WTC11 (cell line): ENCODE results near the gene ZNF382. TPM values are rescaled to one million over a fixed set of nuclear protein-coding genes. Genes with fewer than 3 reads are reported as not detected.

Source experiments
- ATAC-seq: fragments of 200-7000 bp; cut with Tn5 transposase; 2 replicates; pipeline ENCODE4 v1.10.0; 2021; ENCODE audit warnings: mild to moderate bottlenecking, moderate library complexity
- CTCF ChIA-PET: fragments of 300-600 bp; sonication (Branson Sonifier 250); formaldehyde crosslinking; loops from one replicate; lab custom pipeline; 2021; ENCODE audit warnings: antibody characterized with exemption; lab: Charles Lee
- POLR2A ChIA-PET: fragments of 350-600 bp; sonication (Branson Sonifier 250); formaldehyde crosslinking; loops from one replicate; lab custom pipeline; 2021; ENCODE audit warnings: antibody characterized with exemption; lab: Charles Lee
- DNase-seq: peaks from one replicate; pipeline ENCODE4 v3.0.0; 2021; ENCODE audit warnings: low spot score
- H3K27ac Mint-ChIP-seq: 2 replicates; pipeline ENCODE4 v1.8.0; 2021; ENCODE audit warnings: mixed read lengths
- H3K27me3 Mint-ChIP-seq: 2 replicates; pipeline ENCODE4 v1.8.0; 2021; ENCODE audit warnings: low read depth, mild to moderate bottlenecking, moderate library complexity, mixed read lengths
- H3K36me3 Mint-ChIP-seq: 2 replicates; pipeline ENCODE4 v1.8.0; 2021; ENCODE audit warnings: mixed read lengths
- H3K4me1 Mint-ChIP-seq: 2 replicates; pipeline ENCODE4 v1.8.0; 2022; ENCODE audit warnings: mixed read lengths
- H3K4me3 Mint-ChIP-seq: 2 replicates; pipeline ENCODE4 v1.8.0; 2021; ENCODE audit warnings: mild to moderate bottlenecking, moderate library complexity, mixed read lengths
- H3K9me3 Mint-ChIP-seq: 2 replicates; pipeline ENCODE4 v1.8.0; 2021; ENCODE audit warnings: mixed read lengths
- AFF4 ChIP-seq: sonication (generic); formaldehyde crosslinking; IDR thresholded peaks from 2 replicates; pipeline ENCODE4 v1.8.1; 2023; ENCODE audit warnings: mild to moderate bottlenecking, missing genetic modification reagents, borderline replicate concordance
- CTCF ChIP-seq: fragments of 200-600 bp; IDR thresholded peaks from 2 replicates; pipeline ENCODE4 v1.8.0; 2022; ENCODE audit warnings: antibody characterized with exemption
- E2F1 ChIP-seq: sonication (generic); formaldehyde crosslinking; IDR thresholded peaks from 2 replicates; pipeline ENCODE4 v1.8.0; 2022; ENCODE audit warnings: mild to moderate bottlenecking, missing genetic modification reagents
- ESRRA ChIP-seq: sonication (generic); formaldehyde crosslinking; IDR thresholded peaks from 2 replicates; pipeline ENCODE4 v1.8.1; 2022; ENCODE audit warnings: mild to moderate bottlenecking, missing genetic modification reagents, borderline replicate concordance
- ETV6 ChIP-seq: sonication (generic); formaldehyde crosslinking; IDR thresholded peaks from 2 replicates; pipeline ENCODE4 v1.8.1; 2022; ENCODE audit warnings: mild to moderate bottlenecking, missing genetic modification reagents
- FOXK1 ChIP-seq: sonication (generic); formaldehyde crosslinking; IDR thresholded peaks from 2 replicates; pipeline ENCODE4 v1.8.0; 2022; ENCODE audit warnings: mild to moderate bottlenecking, moderate library complexity, missing genetic modification reagents
- FOXP1 ChIP-seq: sonication (generic); formaldehyde crosslinking; IDR thresholded peaks from 2 replicates; pipeline ENCODE4 v1.8.0; 2022; ENCODE audit warnings: missing genetic modification reagents, mild to moderate bottlenecking, moderate library complexity, borderline replicate concordance
- IRF2 ChIP-seq: sonication (generic); formaldehyde crosslinking; IDR thresholded peaks from 2 replicates; pipeline ENCODE4 v1.8.0; 2022; ENCODE audit warnings: low read depth, missing genetic modification reagents, borderline replicate concordance
- JAZF1 ChIP-seq: fragments of 250-450 bp; sonication (Bioruptor Pico); IDR thresholded peaks from 2 replicates; pipeline ENCODE4 v1.9.0; 2021; ENCODE audit warnings: moderate library complexity, mild to moderate bottlenecking, inconsistent platforms
- JUN ChIP-seq: sonication (generic); formaldehyde crosslinking; IDR thresholded peaks from 2 replicates; pipeline ENCODE4 v1.8.0; 2023; ENCODE audit warnings: mild to moderate bottlenecking, missing genetic modification reagents
- NR1H2 ChIP-seq: sonication (generic); formaldehyde crosslinking; IDR thresholded peaks from 2 replicates; pipeline ENCODE4 v1.9.0; 2021; ENCODE audit warnings: mild to moderate bottlenecking, moderate library complexity, missing genetic modification reagents
- SMAD4 ChIP-seq: sonication (generic); formaldehyde crosslinking; IDR thresholded peaks from 2 replicates; pipeline ENCODE4 v1.8.0; 2022; ENCODE audit warnings: mild to moderate bottlenecking, missing genetic modification reagents
- STAT6 ChIP-seq: sonication (generic); formaldehyde crosslinking; conservative IDR thresholded peaks from 2 replicates; pipeline ENCODE4 v1.8.1; 2023; ENCODE audit warnings: mild to moderate bottlenecking, low read depth, missing genetic modification reagents, moderate library complexity
- ZNF423 ChIP-seq: fragments of 250-450 bp; sonication (Bioruptor Pico); IDR thresholded peaks from 2 replicates; pipeline ENCODE4 v2.1.2; 2022; ENCODE audit warnings: mild to moderate bottlenecking, moderate library complexity
- ZNF671 ChIP-seq: fragments of 250-450 bp; sonication (Bioruptor Pico); IDR thresholded peaks from 2 replicates; pipeline ENCODE4 v1.8.0; 2021; ENCODE audit warnings: mild to moderate bottlenecking
- total RNA-seq: library from RNA; stranded (reverse); gene quantifications from 3 replicates; pipeline ENCODE4 v1.2.3, GENCODE V29; 2021
- TF ChIP-seq, protein P1 (sequence below): sonication (generic); formaldehyde crosslinking; IDR thresholded peaks from 2 replicates; pipeline ENCODE4 v1.8.0; 2022; ENCODE audit warnings: mild to moderate bottlenecking, missing genetic modification reagents
- TF ChIP-seq, protein P2 (sequence below): fragments of 250-450 bp; sonication (Bioruptor Pico); IDR thresholded peaks from 2 replicates; pipeline ENCODE4 v1.9.0; 2021; ENCODE audit warnings: moderate library complexity, mild to moderate bottlenecking, inconsistent platforms, borderline replicate concordance
- TF ChIP-seq, protein P3 (sequence below): sonication (generic); formaldehyde crosslinking; IDR thresholded peaks from 2 replicates; pipeline ENCODE4 v1.8.0; 2023; ENCODE audit warnings: mild to moderate bottlenecking, missing genetic modification reagents
- TF ChIP-seq, protein P4 (sequence below): sonication (generic); formaldehyde crosslinking; IDR thresholded peaks from 2 replicates; pipeline ENCODE4 v1.8.1; 2022; ENCODE audit warnings: mild to moderate bottlenecking, missing genetic modification reagents, moderate library complexity, borderline replicate concordance

ZNF382 gene
- total RNA-seq, 1 experiment from 2014 or later: 8.2 TPM

DNA sequence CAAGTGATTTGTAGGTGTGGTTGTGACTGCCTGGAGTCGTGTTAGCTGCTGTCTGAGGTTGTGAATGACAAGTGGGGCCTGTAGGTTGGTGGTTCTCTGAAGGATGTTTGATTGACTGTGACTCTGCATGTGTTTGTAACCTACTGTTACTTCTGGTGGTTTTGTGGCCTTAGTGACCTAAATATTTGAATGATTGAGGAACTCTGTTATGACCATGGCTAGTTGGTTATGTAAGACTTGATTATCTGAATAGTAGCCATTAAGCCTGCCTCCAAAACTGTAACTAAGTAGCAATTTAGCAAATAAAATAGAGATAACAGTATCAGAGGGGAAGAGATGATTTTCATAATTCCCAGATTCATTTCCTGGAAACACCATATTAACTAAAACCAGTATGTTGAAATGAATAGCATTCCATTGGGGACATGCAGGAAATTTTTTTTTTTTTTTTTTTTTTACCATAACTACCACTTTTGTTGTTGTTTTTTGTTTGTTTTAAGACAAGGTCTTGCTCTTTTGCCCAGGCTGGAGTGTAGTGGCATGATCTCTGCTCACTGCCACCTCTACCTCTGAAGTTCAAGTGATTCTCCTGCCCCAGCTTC is 865 bp downstream of the ZNF382 start (continued):
- TF ChIP-seq STAT6 (CRISPR knock-in tag): no peak
- no peak for TF ChIP-seq JUN (CRISPR knock-in tag)
- no peak for TF ChIP-seq ZNF671 (CRISPR knock-in tag)
- TF ChIP-seq FOXK1: no peak
- TF ChIP-seq E2F1 (CRISPR knock-in tag): no peak
- TF ChIP-seq CTCF: no peak
- no peak for TF ChIP-seq ESRRA (CRISPR knock-in tag)

GRCh38 chr19:36627057-36627456 is 21.9 kb downstream of the ZNF382 start:
- no peak overlapping the region for H3K4me3 Mint-ChIP-seq
- H3K27ac Mint-ChIP-seq: no peak overlapping the region
- peaks cover 11% of the 10 kb centered on the region for H3K27me3 Mint-ChIP-seq
- ATAC-seq: no peak
- CTCF ChIA-PET: no interaction called here
- no peaks in the 10 kb centered on the region for H3K4me1 Mint-ChIP-seq
- peaks cover 84% of the 10 kb centered on the region for H3K9me3 Mint-ChIP-seq
- peaks cover 72% of the 10 kb centered on the region for H3K36me3 Mint-ChIP-seq
- no peak for DNase-seq
- POLR2A ChIA-PET: no interaction called here
- no peak for TF ChIP-seq NR1H2 (CRISPR knock-in tag)
- no peak for TF ChIP-seq ESRRA (CRISPR knock-in tag)
- no peak for TF ChIP-seq FOXP1
- TF ChIP-seq JAZF1 (CRISPR knock-in tag): no peak
- TF ChIP-seq, protein P1, sequence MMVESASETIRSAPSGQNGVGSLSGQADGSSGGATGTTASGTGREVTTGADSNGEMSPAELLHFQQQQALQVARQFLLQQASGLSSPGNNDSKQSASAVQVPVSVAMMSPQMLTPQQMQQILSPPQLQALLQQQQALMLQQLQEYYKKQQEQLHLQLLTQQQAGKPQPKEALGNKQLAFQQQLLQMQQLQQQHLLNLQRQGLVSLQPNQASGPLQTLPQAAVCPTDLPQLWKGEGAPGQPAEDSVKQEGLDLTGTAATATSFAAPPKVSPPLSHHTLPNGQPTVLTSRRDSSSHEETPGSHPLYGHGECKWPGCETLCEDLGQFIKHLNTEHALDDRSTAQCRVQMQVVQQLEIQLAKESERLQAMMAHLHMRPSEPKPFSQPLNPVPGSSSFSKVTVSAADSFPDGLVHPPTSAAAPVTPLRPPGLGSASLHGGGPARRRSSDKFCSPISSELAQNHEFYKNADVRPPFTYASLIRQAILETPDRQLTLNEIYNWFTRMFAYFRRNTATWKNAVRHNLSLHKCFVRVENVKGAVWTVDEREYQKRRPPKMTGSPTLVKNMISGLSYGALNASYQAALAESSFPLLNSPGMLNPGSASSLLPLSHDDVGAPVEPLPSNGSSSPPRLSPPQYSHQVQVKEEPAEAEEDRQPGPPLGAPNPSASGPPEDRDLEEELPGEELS: no peak
- TF ChIP-seq, protein P2, sequence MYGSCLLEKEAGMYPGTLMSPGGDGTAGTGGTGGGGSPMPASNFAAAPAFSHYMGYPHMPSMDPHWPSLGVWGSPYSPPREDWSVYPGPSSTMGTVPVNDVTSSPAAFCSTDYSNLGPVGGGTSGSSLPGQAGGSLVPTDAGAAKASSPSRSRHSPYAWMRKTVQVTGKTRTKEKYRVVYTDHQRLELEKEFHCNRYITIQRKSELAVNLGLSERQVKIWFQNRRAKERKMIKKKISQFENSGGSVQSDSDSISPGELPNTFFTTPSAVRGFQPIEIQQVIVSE (CRISPR knock-in tag): no peak
- TF ChIP-seq SMAD4: no peak
- TF ChIP-seq, protein P3, sequence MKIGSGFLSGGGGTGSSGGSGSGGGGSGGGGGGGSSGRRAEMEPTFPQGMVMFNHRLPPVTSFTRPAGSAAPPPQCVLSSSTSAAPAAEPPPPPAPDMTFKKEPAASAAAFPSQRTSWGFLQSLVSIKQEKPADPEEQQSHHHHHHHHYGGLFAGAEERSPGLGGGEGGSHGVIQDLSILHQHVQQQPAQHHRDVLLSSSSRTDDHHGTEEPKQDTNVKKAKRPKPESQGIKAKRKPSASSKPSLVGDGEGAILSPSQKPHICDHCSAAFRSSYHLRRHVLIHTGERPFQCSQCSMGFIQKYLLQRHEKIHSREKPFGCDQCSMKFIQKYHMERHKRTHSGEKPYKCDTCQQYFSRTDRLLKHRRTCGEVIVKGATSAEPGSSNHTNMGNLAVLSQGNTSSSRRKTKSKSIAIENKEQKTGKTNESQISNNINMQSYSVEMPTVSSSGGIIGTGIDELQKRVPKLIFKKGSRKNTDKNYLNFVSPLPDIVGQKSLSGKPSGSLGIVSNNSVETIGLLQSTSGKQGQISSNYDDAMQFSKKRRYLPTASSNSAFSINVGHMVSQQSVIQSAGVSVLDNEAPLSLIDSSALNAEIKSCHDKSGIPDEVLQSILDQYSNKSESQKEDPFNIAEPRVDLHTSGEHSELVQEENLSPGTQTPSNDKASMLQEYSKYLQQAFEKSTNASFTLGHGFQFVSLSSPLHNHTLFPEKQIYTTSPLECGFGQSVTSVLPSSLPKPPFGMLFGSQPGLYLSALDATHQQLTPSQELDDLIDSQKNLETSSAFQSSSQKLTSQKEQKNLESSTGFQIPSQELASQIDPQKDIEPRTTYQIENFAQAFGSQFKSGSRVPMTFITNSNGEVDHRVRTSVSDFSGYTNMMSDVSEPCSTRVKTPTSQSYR: no peak
- TF ChIP-seq, protein P4, sequence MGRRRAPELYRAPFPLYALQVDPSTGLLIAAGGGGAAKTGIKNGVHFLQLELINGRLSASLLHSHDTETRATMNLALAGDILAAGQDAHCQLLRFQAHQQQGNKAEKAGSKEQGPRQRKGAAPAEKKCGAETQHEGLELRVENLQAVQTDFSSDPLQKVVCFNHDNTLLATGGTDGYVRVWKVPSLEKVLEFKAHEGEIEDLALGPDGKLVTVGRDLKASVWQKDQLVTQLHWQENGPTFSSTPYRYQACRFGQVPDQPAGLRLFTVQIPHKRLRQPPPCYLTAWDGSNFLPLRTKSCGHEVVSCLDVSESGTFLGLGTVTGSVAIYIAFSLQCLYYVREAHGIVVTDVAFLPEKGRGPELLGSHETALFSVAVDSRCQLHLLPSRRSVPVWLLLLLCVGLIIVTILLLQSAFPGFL: no peak
- TF ChIP-seq IRF2: no peak
- TF ChIP-seq ETV6 (CRISPR knock-in tag): no peak
- TF ChIP-seq AFF4 (CRISPR knock-in tag): no peak
- TF ChIP-seq ZNF423: no peak
